A673 (cell line): ENCODE results near the gene USP25.

Experiments
- CTCF ChIP-seq: fragments of 300-800, 200-600 bp; sonication (generic); conservative IDR thresholded peaks from 2 replicates; pipeline ENCODE4 v1.5.1; 2017; ENCODE audit warnings: low read depth, mild to moderate bottlenecking, antibody characterized with exemption, low read length, moderate library complexity, mixed read lengths
- EZH2 ChIP-seq: fragments of 200-600 bp; sonication (generic); IDR thresholded peaks from 2 replicates; pipeline ENCODE4 v1.6.1; 2017; ENCODE audit warnings: borderline replicate concordance, low read depth, mild to moderate bottlenecking, mixed read lengths, antibody characterized with exemption, low read length; ENCODE audit not compliant: poor library complexity, severe bottlenecking

DNA sequence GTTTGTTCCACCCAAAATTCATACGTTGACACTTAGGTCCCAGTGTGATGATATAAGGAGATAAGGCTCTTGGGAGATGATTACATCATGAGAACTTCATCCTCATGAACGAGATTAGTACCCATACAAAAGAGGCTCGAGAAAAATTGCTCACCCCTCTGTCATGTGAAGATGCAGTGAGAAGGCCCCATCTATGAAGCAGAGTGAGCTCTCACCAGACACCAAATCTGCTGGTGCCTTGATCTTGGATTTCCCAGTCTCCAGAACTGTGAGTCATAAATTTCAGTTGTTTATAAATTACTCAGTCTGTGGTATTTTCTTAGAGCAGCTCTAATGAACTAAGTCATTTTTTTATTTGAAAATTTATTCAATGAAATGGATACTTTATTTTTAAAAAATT is 42.6 kb upstream of the USP25 start:
- TF ChIP-seq CTCF, result no peak
- TF ChIP-seq EZH2, result no peak
